CD4-positive, alpha-beta T cell treated with Interleukin-4 for 4 hours (primary cell): ENCODE results near the gene NDUFB5.
"Not testable (repeated sequence)": the region's sequence is repeated elsewhere in the genome, so short reads cannot be mapped to it uniquely, and the experiment has no call there.

Experiments
- DNase-seq: peaks from one replicate; pipeline ENCODE4 v3.0.0-alpha.2; 2020

The NDUFB5 gene

GRCh38 chr3:179640469-179640868 lies 35.9 kb downstream of the NDUFB5 start:
- no peak for DNase-seq

GRCh38 chr3:179642871-179643270 lies 38.3 kb downstream of the NDUFB5 start:
- DNase-seq: no peak

DNA sequence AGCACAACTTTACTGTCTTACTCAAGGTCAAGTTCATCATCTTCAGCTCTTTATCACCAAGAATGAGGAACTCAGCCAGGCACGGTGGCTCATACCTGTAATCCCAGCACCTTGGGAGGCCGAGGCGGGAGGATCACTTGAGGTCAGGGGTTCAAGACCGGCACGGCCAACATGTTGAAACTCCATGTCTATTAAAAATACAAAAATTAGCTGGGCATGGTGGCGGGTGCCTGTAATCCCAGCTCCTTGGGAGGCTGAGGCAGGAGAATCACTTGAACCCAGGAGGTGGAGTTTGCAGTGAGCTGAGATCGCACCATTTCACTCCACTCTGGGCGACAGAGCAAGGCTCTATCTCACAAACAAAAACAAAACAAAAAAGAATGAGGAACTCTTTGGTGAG lies 39.2 kb downstream of the NDUFB5 start:
- DNase-seq: not testable (repeated sequence)

GRCh38 chr3:179646177-179646576 lies 41.6 kb downstream of the NDUFB5 start:
- DNase-seq: no peak

DNA sequence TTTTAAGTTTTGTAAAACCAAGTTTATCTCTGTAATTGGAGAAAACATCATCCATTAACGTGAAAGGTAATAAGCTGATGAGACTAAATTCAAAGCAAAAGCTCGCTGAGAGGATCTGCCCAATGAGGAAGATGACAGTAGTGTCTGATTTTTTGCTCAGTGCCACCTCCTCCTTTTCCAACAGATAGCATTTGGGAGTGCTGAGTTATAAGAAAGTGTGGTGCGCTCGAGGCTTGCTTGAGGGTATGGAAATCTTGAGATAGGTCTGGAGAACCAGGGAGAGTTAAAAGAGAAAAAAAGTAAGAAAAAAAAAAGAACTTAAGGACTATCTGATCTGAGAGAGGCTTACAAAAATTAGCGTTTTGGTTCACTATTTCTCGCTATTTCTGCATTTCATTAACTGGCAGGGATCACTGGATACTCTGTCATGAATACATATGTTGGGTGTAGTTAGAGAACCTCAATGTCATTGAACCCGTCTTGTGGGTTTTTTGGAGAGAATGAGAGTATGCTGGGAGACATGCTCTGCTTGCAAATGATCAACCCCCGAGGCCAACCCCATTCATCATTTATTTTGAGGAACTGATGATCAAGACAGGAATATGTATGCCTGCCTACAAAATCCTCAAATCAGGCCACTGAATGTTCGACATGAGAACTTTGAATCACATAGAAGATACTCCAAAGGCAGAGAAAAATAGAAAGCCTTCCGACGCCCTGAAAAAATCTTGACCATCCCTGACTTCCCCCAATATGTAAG lies 47.3 kb downstream of the NDUFB5 start:
- DNase-seq: no peak

- DNase-seq: peak; percentile 61
These were observed 48.0 kb downstream of the NDUFB5 start, which contains the start of gene USP13 for GRCh38 chr3:179652447-179653095. TSS of gene USP13 (plus strand) at chr3:179653040. CDS start at chr3:179653226, 186 bp downstream.

- DNase-seq: peak; percentile 57
These were observed 48.7 kb downstream of the NDUFB5 start for GRCh38 chr3:179653096-179653797.

GRCh38 chr3:179655236-179655635 lies 50.6 kb downstream of the NDUFB5 start:
- DNase-seq: no peak

GRCh38 chr3:179658606-179659005 lies 54.0 kb downstream of the NDUFB5 start:
- DNase-seq: no peak

GRCh38 chr3:179660872-179661271 lies 56.3 kb downstream of the NDUFB5 start:
- DNase-seq: no peak

- DNase-seq: no peak
These were observed 57.2 kb downstream of the NDUFB5 start for GRCh38 chr3:179661777-179662176.

DNA sequence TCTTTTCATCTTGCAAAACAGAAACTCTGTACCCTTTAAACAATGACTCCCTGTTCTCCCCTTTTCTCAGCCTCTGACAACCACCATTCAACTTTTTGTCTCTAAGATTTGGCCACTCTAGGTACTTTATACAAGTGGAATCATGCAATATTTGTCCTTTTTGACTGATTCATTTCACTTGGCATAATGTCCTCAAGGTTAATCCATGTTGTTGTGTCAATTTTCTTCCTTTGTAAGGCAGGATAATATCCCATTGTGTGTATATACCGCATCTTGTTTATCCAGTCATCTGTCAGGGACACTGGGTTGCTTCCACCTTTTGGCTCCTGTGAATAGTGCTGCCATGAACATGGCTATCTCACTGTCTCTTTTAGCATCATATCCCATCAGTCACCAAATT lies 58.5 kb downstream of the NDUFB5 start:
- no peak for DNase-seq

DNA sequence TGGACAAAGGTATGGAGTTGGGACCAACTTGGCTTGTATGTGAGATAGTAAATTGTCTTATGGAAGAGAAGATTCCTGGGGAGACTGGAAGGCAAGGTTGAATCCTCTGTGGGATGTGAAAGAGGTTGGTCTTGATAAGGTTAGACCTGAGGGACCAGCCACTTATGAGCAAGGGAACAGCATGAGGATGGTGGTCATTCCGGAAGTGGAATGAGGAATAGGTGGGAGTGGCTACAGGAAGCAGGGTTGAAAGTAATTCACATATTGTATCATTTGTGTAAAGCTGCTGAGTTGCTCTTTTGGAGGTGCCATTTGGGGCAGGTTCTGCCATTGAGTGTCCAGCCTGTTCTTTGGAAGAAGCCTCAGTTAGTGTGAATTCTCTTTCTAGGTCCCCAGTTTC lies 61.4 kb downstream of the NDUFB5 start:
- DNase-seq: no peak

DNA sequence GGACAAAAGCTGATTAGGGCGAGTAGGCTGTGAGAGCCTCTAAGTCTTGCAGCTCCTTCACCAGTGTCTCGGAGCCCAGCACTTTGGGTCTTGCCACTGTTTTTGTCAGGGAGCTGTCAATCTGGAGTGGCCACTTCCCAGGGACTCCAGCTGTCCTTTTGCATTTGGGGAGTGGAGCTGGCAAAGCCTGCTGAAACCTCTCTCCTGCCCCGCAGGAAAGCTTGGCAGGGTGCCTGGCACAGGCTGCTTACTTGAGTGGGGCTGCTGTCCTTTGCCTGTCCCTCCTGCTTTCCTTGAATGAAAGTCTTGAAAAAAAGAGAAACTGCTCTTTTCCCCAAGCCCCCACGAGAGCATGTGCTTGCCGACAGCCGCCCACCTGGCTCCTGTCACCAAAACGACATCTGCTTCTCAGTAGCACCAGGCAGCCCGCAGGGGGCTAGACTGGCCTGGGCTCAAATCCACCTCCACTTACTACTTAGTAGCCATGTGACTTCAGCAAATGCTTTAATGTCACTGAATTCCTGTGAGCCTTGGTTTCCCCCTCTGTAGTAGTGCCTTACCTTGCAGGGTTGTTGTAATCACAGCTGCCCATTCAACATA lies 61.9 kb downstream of the NDUFB5 start:
- no peak for DNase-seq

- no peak for DNase-seq
These were observed 63.8 kb downstream of the NDUFB5 start for GRCh38 chr3:179668429-179668828.

DNA sequence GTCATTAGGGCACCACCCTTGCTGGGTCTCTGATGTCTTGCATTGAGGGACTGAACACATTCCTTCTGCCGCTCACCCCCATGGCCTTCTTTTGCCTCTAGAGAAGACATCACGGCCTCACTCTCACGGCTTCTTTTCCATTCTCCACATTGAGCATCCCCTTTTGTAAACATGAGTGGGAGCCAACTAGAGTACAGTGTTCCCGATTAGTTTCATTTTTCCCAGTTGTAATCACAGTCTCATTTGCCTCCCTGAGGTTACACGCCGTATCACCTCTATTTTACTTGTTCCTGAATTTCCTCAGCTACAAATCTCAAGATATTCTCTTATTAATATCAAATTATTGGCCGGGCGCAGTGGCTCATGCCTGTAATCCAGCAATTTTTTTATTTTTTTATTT lies 65.7 kb downstream of the NDUFB5 start:
- DNase-seq: no peak

- no peak for DNase-seq
These were observed 66.7 kb downstream of the NDUFB5 start for GRCh38 chr3:179671309-179671708.

GRCh38 chr3:179671747-179672242 lies 67.2 kb downstream of the NDUFB5 start:
- no peak for DNase-seq

- DNase-seq: no peak
These were observed 68.3 kb downstream of the NDUFB5 start for GRCh38 chr3:179672918-179673317.

GRCh38 chr3:179673523-179673922 lies 68.9 kb downstream of the NDUFB5 start:
- DNase-seq: no peak

GRCh38 chr3:179676081-179676480 lies 71.5 kb downstream of the NDUFB5 start:
- no peak for DNase-seq
